Measurements from ENCODE around the gene NOX3.

Gene NOX3

GRCh38 chr6:155346957-155347356 lies 108.7 kb downstream of the NOX3 start:
- Histone ChIP-seq H3K9me3 (ENCODE audit: insufficient read depth, low read depth, low read length) (no peaks in the 10 kb centered on the region; the same call in 1 of the 2 replicates), H3K4me1 (ENCODE audit: insufficient read depth, low read length, poor library complexity, severe bottlenecking) (no peaks in the 10 kb centered on the region)
- TF ChIP-seq CTCF (conservative IDR thresholded peaks at IDR 0.05; ENCODE audit: low read length) (no peak), EZH2phosphoT487 (IDR thresholded peaks at IDR 0.05; ENCODE audit: borderline replicate concordance) (no peak)

More at GRCh38 chr6:155346957-155347356, 108.7 kb downstream of the NOX3 start:
- H3F3A ChIP-seq (ENCODE audit: low read depth): no peaks in the 10 kb centered on the region
- H3K79me2 ChIP-seq (ENCODE audit: insufficient read depth, low read length): no peaks in the 10 kb centered on the region
- H3K27me3 ChIP-seq (ENCODE audit: insufficient read depth, low read length, poor library complexity, severe bottlenecking): no peaks in the 10 kb centered on the region
- no peaks in the 10 kb centered on the region for H4K20me1 ChIP-seq (ENCODE audit: insufficient read depth, low read length, poor library complexity, severe bottlenecking)
- no peak overlapping the region for H3K4me2 ChIP-seq (ENCODE audit: low read depth, low read length, poor library complexity, severe bottlenecking)
- H2AFZ ChIP-seq (ENCODE audit: low read length): no peak overlapping the region
- no peaks in the 10 kb centered on the region for H3K9me2 ChIP-seq (replicated peaks; ENCODE audit: low read depth, low read length)
- no peaks in the 10 kb centered on the region for H3K36me3 ChIP-seq (ENCODE audit: insufficient read depth, low read length)
- H3K9ac ChIP-seq (ENCODE audit: low read depth, low read length, poor library complexity, severe bottlenecking): no peak overlapping the region
- no peak overlapping the region for H3K4me3 ChIP-seq (ENCODE audit: low read length, poor library complexity, severe bottlenecking)
